HG03039 (cell line): ENCODE measurements around the gene C21orf58.
A peak's percentile ranks its signal among the peaks of the same experiment; 100 is the strongest.

Experiments
- ATAC-seq: cut with Tn5 transposase; IDR thresholded peaks from one replicate; pipeline ENCODE4 v1.9.1; 2021; ENCODE audit warnings: mild to moderate bottlenecking, moderate library complexity; ENCODE audit not compliant: unreplicated experiment

The C21orf58 gene

DNA sequence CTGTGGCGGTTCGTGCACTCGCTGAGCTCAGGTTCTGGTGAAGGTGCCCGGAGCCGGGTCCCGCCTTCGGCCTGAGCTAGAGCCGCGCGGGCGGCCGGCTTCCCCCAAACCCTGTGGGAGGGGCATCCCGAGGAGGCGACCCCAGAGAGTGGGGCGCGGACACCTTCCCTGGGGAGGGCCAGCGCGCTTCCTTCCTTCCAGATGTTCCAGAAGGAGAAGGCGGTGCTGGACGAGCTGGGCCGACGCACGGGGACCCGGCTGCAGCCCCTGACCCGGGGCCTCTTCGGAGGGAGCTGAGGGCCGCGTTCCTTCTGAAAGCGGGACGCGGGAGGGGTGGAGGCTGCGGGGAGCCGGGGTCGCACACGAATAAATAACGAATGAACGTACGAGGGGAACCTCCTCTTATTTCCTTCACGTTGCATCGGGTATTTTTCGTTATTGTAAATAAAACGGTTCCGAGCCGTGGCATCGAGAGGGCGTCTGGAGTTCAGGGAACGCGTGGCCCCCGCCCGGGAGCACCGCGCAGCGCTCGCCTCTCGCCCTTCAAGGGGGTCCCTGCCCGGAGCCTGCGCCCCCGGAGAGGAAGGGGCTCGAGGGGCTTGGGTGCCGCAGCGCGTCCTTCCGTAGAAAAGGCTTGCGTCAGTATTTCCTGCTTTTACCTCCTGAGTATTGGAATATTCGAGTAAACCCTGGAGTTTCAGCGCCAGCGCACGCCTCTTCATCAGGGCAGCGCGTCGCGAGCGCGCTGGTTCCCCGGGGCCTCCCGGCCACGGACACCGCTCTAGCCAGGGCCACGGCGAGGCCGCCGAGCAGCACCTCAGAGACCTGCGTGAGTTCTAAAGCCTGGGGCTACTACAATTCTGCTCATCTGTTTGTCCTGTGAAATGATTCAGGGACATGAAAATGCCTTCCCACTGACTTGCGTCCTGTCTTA, 26.1 kb downstream of the C21orf58 start:
- ATAC-seq, result no peak

DNA sequence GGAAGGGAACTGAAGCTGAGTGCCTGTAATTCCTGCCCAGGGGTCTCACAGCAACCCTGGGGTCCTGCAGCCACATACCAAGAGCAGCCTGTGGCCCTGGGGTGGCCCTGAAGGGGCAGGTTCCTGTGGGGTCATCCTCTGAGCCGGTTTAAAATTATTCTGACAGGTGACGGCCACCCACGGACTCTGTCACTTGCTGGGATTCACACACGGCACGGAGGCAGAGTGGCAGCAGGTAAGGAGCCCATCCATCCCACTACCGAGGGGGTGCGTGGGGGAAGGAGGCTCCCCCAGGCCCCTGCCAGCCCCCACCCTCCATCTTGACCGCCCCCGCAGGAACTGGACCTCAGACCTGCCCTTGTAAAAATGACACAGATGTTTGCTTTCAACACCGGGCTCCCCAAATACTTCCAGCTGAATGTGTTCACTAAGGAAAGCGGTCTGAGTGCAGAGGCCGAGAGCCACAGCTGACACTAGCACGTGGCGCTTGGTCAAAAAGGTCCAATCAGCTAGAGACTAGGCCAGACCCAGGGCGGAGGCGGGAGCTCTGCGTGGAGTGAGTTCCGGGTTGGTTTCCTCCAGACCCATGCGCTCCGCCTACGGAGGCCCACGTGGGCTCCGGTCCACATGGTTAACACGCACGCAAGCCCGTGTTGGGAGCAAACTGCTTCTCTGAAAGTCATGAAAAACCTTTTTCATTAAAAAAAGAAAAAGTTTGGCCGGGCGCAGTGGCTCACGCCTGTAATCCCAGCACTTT, 27.5 kb downstream of the C21orf58 start:
- ATAC-seq, result no peak

DNA sequence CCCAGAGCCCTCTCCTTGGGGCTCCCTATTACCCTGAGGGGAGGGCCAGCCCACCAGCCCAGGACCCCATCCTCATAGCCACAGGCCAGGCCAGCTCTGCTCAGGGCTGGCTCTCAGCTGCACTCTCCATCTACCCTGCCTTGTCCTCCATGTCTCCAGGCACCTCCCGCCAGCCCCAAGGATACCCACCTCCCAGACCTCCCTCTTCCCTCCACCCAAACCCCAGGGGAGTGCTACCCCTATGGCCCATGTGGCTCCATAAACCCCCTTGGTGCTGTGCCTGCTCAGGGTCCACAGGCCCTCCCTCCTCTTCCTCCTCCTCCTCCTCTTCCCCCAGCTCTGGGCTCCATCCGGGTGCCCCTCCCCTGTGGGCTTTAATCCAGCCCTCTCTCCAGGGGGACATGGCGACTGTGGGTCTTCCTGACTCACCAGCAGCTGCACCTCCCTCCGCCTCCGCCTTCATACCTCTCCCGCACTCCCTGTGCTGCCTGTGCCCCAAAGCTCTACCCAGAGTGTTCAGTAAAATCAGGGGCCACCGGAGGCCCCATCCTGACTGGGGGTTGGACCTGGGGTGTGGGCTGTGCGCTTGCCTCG, 28.4 kb downstream of the C21orf58 start:
- ATAC-seq, result no peak

DNA sequence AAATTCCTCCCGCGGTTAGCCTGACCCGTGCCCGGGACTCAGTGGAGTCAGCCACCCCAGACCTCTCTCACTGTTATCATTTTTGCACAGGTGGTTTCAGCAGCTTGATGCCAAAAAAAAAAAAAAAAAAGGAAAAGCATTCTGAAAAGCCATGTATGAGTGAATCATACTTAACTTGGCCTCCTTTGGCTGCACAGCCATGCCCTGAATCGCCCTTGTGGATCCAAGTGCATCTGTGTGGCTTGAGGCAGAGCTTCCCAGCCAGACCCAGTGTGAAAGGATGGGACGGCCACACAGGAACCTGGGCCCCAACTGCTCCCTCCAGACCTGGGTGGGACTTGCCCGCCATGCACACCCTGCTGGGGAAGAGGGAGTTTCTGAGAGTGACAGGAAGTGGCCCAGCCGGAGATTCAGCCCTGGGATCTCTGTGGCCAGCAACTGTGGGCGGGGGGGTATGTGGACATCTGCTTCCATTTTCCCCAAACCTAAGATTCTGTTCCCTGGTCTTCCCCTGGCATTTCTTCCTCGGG, 29.0 kb downstream of the C21orf58 start:
- ATAC-seq, result no peak

DNA sequence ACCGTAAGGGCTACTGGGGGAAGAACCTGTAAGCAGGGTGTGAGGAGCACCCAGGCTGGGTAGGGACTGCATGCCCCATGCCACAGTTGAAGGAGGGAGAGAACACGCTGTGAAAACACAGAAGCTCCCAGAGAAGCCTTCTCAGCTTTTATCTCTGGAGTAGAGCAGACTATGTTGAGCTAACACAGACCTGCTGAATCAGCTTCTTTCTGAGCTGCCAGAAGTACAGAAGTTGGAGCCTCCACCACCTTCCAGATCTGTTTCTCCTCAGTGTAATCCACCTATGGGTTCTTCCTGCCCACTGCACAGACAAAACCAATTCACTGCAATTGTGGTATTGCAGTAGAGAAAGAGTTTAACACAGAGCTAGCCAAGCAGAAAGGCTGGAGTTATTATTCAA, 32.1 kb downstream of the C21orf58 start:
- ATAC-seq, result no peak

DNA sequence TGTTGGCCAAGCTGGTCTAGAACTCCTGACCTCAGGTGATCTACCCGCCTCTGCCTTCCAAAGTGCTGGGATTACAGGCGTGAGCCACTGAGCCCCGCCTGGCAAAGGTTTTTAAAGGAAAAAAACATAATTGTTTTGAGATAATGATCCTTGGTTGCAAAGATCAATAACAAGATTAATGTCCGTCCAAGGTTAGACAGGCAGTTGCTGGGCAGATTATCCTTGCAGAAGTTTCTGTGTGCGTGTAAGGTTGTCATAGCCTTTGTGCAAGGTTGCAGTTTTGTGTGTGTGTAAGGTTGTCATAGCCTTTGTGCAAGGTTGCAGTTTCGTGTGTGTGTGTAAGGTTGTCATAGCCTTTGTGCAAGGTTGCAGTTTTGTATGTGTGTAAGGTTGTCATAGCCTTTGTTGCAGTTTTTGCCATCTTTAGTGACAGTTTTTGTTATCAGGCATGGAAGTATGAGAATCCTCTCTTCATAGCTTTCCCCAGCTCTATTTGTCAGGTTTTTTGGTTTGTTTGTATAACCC, 34.0 kb downstream of the C21orf58 start:
- ATAC-seq, result no peak

DNA sequence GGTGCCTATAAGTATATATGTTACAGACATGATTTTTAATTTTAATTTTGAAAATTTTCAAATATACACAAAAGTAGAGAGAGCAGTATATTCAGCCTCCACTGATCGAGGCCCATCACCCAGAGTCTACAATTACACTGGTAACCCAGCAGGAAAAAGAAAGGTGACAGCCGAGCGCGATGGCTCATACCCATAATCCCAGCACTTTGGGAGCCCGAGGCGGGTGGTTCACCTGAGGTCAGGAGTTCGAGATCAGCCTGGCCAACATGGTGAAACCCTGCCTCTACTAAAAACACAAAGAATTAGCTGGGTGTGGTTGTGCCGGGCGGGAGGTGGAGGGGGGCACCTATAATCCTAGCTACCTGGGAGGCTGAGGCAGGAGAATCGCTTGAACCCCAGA, 36.1 kb downstream of the C21orf58 start:
- ATAC-seq, result no peak

DNA sequence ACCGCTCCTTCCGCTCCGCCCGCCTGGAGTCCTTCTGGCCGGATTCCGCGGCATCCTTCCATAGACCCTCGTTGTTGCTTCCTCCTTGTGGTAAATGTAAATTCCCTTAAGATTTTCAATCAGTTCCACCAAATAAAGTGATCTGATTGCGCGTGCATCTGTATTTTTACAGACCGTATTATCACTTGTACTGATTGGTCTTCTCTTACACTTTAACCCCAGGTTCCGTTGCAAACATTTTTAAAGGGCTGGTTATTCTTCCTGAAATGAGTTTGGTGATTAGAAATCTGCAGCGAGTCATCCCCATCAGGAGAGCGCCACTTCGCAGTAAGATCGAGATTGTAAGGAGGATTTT, 37.0 kb downstream of the C21orf58 start:
- ATAC-seq, result no peak

DNA sequence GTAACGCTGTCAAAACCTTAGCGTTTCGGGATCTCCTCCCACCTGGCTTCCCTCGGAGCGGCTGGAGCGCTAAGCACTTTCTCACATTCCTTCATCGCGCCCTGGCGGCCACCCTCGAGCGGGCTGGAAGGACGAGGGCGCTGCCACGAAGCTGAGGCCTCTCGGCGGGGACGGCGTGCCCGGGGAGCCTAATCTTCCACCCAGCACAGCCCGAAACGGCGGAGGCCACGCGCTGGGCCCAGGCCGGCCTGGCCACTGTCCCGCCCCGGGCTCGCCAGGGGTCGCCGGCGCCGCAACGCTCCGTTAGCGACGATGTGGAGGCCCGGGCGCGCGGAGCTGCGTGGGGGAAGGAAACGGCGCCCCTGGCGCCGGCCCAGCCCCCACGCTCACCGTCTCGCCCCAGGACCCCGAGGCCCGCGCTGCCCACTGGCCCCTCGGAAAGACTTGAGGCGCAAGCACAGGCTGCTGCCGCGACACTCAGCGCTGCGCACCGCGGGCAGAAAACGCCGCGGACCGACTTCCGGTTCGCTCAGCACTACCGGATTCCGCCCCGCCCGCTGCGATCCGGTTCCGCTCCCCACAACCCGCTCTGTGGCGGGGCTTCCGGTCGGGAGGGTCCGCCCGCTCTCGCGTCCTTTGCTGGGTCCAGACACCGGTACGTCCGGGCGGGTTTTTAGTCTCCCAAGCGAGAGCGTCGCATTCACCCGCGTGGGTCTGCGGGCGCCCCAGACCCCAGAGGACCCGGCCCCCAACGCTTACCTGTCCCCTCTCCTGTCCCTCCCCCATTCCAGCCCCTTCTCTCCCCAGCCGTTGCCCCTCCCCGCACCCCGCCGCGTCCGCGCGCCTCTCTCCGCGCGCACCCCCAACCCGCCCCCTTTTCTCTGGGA, 37.7 kb downstream of the C21orf58 start, which contains the start of gene YBEY:
YBEY (plus strand) TSS at position 582 of the 887 bp plus-strand sequence. CDS start 572 bp downstream, outside the sequence.
- peak; percentile 76 for ATAC-seq

DNA sequence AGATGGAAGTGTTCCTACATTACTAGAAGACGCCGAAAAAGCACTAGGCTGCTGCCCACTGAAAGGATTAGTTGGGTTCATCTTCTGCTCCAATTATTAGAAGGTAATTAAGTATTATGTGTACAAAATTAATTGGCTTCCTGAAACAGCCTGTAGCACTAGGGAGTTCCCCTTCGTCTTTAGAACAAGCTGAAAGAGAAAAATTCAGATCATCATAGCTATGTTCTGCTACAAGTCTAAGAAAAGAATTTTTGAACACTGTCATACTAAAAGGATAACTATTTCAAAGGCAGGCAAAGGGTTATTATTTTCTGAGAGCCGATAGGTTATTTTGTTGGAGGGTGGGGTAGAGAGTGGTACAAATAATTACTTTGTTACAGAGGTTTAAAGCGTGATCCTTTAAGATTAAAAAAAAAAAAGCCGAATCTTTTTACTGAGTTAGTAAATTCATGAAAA, 38.4 kb downstream of the C21orf58 start, which contains the start of gene MCM3AP:
MCM3AP (minus strand) TSS at position 406 of the 456 bp plus-strand sequence; CDS start at position 81, 325 bp downstream.
- no peak for ATAC-seq

DNA sequence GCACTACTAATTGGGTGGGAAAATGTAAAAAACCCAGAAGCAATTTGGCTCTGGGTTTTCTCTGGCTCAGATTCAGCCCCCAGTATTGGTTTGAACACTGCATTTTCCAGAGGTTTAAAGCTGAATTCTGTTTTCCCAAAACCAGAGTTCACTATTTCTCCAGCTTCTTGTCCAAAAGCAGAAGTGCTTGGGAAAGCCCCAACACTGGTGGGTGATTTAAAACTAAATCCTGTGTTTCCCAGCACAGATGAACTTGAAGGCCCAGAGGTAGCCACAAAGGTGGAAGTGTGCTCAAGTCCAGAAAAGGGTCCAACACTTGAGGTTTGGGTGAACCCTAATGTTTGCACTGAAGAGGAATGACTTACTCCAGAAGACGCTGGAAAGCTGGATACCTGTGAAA, 38.9 kb downstream of the C21orf58 start:
- ATAC-seq, result no peak

DNA sequence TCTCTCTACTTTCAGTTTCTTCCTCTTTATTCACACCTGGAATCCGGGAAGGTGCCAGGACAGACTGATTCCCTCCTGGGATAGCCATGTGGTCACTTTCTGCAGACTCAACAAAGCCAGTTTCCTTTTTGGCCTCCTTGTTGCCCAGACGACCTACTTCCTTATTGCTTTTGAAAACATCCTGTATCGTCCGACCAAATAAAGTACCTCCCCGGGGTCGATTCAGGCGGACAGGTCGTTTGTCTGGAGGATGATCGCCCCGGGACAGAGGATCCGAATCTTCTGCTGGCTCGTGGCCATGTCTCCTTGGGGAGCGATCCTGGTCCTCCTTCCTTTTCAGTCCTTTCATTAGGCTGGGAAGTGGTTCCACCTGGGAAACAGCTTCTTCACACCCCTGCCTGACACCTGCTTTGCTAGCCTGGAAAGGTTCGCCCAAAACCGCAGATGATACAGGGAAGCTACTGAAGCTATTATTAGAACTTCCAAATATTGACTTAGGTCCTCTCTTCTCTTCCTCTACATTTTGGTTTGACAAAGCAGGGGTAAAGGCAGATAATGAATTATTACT, 39.5 kb downstream of the C21orf58 start:
- no peak for ATAC-seq

DNA sequence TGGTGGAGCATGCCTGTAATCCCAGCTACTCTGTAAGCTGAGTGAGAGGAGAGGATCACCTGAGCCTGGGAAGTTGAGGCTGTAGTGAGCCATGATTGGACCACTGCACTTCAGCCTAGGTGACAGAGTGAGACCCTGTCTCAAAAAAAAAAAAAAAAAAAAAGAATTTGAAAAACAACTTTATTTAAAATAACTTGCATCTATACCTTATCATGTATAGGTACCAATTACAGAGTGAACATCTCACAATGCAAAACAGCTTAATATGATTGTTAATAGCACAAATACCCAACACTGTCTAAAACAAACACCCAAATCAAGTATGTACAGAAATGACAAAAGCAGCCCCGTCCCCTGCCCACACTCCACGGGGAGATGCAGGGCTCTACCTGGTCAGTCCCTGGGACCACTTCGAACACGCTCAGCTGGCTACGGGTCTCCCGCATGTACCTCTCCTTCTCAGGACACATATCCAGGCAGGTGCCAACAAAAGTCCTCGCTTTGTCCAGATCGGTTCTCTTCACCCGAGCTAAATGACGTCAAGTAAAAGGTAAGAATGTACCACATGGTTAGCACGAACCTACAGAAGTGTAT, 48.8 kb downstream of the C21orf58 start:
- no peak for ATAC-seq

DNA sequence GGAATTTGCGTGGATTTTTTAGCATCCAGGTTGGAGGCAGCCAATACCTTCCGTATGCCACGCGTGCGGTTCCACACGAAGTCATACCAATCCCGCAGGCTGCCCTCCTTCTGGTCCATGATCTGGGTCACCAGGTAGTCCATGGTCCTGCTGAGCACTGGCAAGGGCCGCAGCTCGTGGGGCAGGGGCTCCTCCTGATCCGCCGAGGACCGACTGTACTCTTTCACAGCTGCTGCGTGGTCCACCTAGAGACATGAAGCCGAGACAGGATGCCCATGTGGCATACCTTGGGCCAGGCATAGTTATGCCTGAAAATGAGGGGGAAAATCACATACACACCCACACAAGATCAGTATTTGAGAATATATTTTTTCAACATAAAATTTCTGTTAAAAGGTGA, 50.3 kb downstream of the C21orf58 start:
- no peak for ATAC-seq

DNA sequence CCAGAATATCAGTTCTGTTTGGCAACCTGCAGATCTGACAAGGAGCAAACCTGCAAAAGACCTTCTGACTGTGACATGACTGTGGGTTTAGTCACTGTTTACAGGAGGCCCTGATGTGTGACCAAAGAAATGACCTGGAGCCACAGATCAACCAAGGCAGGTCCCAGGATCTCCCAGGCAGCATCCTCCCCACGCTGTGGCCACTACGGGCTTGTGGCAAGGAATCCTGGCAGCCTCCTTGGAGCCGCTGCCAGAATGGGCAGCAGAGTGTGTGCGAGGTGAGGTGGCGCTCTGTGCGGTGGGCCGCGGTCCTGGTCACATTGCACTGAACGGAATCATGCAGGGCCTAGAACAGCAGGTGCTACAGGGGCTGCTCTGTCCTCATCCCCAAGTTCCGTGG, 54.2 kb downstream of the C21orf58 start:
- ATAC-seq, result no peak

DNA sequence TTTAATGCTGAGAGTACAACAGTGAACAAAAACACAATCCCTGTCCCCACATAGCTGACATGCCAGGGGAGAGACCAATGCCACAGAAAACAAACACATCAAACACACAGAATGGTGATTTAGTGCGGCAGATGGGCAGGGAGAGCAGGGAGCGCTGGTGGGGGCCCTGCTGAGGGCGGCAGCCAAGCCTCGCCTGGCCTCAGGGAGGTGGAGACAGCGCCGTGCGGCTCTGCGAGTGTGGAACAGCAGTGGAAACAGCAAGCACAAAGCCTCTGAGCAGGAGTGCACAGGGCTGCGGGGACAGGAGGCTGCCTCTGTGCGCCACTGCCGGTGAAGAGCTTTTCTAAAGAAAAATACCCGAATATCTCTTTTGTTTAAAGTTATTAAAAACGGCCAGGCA, 55.3 kb downstream of the C21orf58 start:
- no peak for ATAC-seq

DNA sequence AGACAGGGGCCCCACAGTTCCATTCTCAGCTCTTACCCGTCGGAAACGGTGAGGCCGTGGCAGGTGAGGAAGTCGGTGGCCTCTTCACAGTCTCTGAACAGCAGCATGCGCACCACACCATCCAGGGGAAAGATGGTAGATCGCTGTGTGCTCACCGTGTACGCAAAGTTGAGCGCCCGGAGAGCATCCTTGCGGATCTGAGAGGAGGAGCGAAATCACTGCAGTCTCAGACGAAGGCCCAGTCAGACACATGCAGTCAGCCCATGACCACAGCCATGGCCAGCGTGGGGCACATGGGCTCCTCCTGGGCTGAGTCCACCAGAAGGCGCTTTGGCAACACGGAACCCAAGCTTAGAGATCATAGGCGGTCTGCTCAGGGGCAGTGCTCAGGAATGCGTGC, 56.7 kb downstream of the C21orf58 start:
- no peak for ATAC-seq

DNA sequence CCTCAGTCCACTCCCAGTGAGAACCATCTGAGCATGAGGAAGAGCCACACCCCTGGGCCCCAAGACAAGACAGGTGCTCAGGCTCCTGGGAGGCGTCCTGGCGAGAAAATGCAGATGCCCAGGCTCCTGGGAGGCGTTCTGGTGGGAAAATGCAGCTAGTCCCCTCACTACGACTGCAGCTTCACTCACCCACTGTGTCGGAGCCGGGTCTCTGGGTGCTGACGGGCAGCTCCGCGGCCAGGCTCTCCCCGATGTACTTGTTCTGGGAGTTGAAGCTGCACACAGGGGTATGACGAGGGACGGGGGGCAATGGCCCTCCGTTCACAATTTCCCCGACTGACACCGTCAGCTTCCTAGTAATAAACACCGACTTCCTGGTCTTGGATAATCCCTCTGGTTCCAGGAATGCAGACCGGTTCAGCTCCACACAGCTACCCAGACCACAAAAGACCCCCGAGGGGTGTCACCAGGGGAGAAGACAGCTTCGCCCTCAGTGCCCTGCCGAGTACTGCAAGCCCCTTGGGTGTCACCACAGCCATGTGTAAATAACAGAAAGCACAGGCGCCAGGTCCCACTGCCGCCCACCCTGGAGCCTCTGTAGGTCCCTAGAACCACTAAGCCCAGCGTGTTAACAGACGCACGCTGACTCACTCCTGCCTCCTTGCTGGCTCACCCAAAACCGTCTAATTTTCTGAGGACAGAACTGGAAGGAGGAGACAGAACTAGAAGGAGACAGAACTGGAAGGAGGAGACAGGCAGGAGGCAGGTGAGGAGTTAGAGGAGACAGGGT, 57.7 kb downstream of the C21orf58 start:
- ATAC-seq, result no peak
